ENCODE measurements around the gene VAMP2.
A peak's percentile ranks its signal among the peaks of the same experiment; 100 is the strongest.
"Not testable (repeated sequence)": the region's sequence is repeated elsewhere in the genome, so short reads cannot be mapped to it uniquely, and the experiment has no call there.

VAMP2 gene

DNA sequence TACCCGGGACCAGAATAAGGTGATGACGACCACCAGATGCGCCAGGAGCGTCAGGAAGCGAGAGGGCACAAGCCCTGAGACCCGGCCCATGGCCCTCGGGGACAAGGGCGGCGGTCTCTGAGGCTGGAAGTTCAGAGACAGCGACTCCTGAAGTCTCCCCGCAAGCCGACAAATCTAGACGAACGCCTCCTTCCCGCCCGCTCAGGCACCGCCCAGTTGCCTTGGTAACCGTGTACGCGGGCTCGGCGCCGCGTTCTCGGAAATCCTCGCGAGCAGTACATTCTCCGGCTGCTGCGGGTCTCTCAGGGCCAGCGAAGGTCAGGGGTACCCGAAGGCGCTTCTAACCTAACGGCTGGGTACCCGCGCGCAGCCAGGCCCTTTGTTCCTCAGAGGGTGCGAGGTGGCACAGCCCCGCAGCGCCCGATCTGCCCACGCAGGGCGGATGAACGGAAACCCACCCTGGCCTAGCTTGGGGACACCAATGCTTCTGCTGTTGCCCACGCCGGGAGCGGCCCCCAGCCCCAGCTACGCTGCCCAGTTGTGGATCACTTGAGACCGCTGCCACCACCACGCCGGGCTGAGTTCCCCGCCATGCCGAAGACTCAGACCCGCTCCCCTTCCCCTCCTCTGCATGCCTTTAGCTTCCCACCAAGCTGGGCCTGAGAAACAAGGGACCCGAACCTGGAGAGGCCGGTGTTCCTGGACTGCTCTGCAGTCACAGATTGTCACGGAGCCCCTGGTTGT lies 13.6 kb upstream of the VAMP2 start, which contains the start of gene TMEM107:
TMEM107 (minus strand) TSS at position 184 of the 744 bp plus-strand sequence; CDS start at position 90, 94 bp downstream.
- DNase-seq: peak; percentile 77 to 86 (median 84)

GRCh38 chr17:8175795-8176196 lies 13.0 kb upstream of the VAMP2 start:
- no peak for DNase-seq

DNA sequence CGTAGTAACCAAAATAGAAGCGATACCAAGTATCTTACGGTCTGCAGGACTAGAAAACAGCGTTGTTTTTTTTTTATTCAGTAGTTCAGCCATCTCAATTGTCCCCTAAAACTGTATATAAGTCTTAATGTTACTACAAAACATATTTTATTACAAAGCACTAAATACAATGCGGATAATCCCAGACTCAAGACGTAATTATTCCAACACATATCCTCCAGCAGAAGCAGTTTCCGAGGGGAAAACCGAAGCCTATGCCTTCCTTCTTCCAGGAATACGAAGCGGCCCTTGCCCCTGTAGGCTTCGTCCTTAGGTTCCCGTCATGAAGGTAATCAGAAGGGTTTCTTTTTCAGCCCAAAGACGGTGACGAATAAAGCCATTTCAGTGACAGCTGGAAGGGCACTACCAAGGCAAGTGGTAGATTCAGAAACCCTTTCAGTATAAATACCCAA lies 11.1 kb upstream of the VAMP2 start:
- no peak for DNase-seq

DNA sequence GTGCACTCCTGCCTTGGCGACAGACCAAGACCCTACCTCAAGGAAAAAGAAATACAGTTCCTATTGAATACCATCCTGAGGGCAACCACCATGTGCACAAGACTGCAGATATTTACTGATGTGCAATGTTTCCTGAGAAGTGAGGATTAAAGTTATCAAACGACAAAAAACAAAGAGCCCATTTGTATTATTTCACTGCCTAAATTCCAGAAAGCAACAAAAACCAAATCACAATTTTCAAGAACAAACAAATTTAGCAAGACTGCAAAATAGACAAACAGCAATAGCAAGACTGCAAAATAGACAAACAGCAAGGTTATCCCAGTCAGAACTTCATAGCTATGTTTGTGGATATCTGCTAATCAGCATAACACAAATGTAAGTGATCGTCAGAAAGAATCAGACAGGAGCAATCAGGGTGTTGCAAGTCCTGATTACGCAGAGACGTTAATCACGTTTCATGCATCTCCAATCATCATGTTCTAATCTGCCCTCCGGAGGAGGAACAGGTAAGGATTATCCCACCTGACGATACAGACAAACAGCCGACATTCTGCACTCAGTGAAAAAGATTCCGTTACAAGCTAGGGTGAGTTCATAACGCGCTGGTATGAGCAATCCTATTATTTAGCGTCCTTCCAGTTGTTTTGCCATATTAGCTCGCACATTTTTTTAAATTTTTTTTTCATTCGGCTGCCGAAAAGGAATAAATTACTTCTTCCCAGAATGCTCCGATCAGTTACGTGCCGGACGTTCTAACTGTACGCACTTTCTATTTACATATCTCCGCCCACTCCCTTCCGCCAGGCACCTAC lies 10.5 kb upstream of the VAMP2 start:
- peak; percentile 38 to 99 (median 83) for DNase-seq

DNA sequence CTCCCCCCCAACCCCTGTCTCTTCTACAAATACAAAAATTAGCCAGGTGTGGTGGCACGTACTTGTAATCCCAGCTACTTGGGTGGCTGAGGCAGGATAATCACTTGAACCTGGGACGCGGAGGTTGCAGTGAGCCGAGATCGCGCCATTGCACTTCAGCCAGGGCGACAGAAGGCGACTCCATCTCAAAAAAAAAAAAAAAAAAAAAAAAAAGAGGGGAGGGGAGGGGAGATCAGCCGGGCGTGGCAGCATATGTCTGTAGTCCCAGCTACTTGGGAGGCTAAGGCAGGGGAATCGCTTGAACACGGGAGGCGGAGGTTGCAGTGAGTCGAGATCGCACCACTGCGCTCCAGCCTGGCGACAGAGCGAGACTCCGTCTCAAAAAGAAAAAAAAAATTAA lies 7.4 kb upstream of the VAMP2 start:
- DNase-seq: not testable (repeated sequence)

GRCh38 chr17:8167526-8167925 lies 4.8 kb upstream of the VAMP2 start:
- DNase-seq: no peak

- DNase-seq: no peak
These were observed 4.0 kb upstream of the VAMP2 start for GRCh38 chr17:8166731-8167130.

GRCh38 chr17:8164815-8165131 lies 2.0 kb upstream of the VAMP2 start:
- DNase-seq: no peak

DNA sequence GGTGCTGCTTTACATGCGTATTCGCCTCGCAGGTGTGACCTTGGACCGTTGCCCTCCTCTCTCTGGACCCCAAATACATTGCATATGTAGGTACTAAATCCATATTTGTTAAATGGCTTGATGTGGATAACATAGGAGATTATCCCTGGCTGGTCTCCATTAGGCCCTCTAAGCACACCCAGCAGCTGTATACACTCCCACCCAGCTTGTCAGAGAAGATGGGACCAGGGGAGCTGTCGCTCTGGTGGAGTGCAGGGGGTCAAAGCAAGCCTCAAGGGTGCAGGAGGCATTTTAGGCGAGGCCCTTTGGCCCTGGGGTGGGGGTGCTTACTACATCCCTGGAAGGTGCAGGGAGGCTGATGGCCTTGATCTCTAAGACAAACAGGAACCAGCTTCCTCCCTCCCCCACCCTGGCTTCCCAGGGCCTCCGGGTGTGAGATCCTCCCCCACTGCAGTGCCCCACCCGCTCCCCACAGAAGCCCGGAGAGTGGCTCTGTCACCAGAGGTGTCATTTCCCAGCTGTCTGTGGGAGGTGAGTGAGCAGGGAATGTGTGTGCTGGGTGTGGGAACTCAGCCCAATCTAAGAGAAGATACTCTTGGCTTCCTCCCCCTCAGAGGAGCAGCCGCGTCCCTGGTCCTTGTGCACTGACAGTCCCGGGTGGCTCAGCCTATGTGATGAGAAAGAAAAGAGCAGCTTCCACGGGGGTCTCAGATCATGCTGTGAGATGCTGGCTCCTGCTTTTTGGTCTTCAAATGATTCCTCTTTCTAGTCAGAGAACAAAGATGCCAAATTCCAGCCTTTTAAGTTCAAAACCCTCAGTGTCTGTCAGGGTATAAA lies 1.4 kb upstream of the VAMP2 start:
- peak; percentile 34 to 77 (median 65) for DNase-seq

GRCh38 chr17:8162997-8163977 lies 539 bp upstream of the VAMP2 start:
- peak in 3 of 6 experiments; percentile 26 to 54 (median 53) for DNase-seq

- DNase-seq: peak in 1 of 6 experiments; percentile 15
These were observed 1.2 kb downstream of the VAMP2 start for GRCh38 chr17:8161289-8162232.

- DNase-seq: no peak
These were observed 2.0 kb downstream of the VAMP2 start for GRCh38 chr17:8160741-8161221.

GRCh38 chr17:8160224-8160577 lies 2.5 kb downstream of the VAMP2 start:
- DNase-seq: no peak

- no peak for DNase-seq
These were observed 3.1 kb downstream of the VAMP2 start for GRCh38 chr17:8159459-8160223.

- no peak for DNase-seq
These were observed 3.7 kb downstream of the VAMP2 start for GRCh38 chr17:8159032-8159400.

GRCh38 chr17:8158267-8159031 lies 4.3 kb downstream of the VAMP2 start:
- DNase-seq: peak; percentile 69 to 88 (median 80)

GRCh38 chr17:8156246-8156992 lies 6.3 kb downstream of the VAMP2 start:
- peak; percentile 99 to 100 (median 100) for DNase-seq

- no peak for DNase-seq
These were observed 6.8 kb downstream of the VAMP2 start for GRCh38 chr17:8155996-8156245.

Data from stimulated activated naive CD4-positive, alpha-beta T cell (primary cell).